ENCODE results near the gene PRCC.

PRCC gene

GRCh38 chr1:156844102-156844501 is 76.8 kb downstream of the PRCC start:
- no peak for DNase-seq (ENCODE audit: low read depth)

DNA sequence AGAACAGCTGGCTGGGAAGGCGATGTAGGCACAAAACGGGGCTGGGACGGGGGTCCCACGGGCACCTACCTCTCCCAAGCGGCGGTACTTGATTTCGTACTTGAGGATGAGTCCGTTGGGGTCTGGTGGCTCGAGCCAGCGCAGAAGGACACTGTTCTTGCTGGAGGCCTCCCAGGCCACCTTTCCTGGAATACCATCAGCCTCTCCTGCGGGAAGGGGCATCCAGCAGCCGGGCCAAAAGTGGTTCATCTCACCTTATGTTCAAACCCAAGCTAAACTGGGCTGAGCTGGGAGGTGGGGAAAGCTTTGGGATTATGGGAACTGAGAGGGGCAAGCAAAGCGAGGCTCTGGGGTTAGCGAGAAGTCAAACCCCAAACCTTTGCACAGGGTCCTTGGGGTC is 77.3 kb downstream of the PRCC start:
- DNase-seq (ENCODE audit: low read depth), result no peak

GRCh38 chr1:156845055-156845952 is 78.0 kb downstream of the PRCC start:
- DNase-seq (ENCODE audit: low read depth), result no peak

DNA sequence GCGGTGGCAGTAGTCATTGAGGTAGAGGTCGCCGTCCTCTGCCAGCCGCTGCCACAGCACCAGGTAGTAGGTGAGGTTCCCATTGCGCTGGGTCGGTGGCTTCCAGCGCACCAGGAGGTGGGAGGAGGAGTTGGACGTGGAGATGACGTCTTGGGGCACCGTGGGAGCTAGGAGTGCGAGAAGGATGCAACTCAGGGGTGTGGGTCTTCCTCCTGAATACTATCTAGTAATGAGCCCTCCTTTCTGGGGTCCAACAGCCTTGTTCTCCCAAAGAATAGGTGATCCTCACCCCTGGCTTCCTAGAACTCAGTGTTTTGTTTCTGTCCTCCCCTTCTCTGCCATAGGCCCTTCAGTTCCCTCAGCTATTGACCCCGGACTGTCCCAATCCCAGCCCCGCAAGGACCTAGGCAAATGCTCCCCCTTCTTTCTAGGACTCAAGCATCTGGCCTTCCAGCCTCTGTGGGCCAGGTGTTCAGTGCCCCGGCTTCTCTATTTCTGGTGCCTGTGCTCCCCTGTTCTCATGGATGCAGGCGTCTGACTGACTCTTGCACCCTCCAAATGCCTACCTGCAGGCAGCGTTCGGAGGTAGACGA is 78.7 kb downstream of the PRCC start:
- no peak for DNase-seq (ENCODE audit: low read depth)

DNA sequence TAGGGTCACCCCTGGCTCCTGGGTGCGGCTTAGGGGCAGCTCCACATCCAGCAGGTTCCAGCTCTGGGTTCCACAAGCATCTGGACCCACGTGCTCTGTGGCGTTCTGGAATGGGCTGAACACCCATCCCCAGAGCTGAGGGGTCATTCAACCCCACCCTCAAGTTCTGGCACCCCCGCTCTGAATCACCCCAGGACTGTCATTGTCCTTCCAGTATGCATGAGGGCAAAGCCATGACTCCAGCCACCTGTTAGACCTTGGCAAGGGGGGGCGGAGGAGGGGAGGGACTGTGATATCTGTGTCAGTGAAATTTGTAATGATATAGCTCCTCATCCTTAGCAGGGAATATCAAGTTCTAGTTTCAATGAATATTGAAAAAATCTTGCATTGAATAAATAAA is 79.3 kb downstream of the PRCC start:
- no peak for DNase-seq (ENCODE audit: low read depth)

GRCh38 chr1:156847591-156848460 is 80.5 kb downstream of the PRCC start:
- DNase-seq (ENCODE audit: low read depth), result no peak

GRCh38 chr1:156848461-156849150 is 81.3 kb downstream of the PRCC start:
- DNase-seq (ENCODE audit: low read depth), result no peak

- no peak for DNase-seq (ENCODE audit: low read depth)
These were observed 81.8 kb downstream of the PRCC start for GRCh38 chr1:156849151-156849496.
